NCI-H1105 treated with DMSO at 0.1 percent for 48 hours (cell line): Measurements from ENCODE around the gene IPPK.

ENCODE experiments used
- DNase-seq: peaks from one replicate; lab custom pipeline; 2025; lab: John Stamatoyannopoulos, UW

IPPK gene

GRCh38 chr9:92614763-92615461, 55.0 kb downstream of the IPPK start:
- no peak for DNase-seq

GRCh38 chr9:92614123-92614510, 55.8 kb downstream of the IPPK start:
- no peak for DNase-seq

- no peak for DNase-seq
Observed at GRCh38 chr9:92613268-92614122, 56.4 kb downstream of the IPPK start.

GRCh38 chr9:92612816-92613215, 57.1 kb downstream of the IPPK start:
- no peak for DNase-seq

GRCh38 chr9:92612292-92612691, 57.6 kb downstream of the IPPK start:
- DNase-seq = no peak

- DNase-seq = no peak
Observed at GRCh38 chr9:92611621-92612285, 58.2 kb downstream of the IPPK start.

- no peak for DNase-seq
Observed at GRCh38 chr9:92610470-92611420, 59.2 kb downstream of the IPPK start.

GRCh38 chr9:92608909-92609445, 61.0 kb downstream of the IPPK start:
- no peak for DNase-seq

- DNase-seq = no peak
Observed at GRCh38 chr9:92608241-92608908, 61.6 kb downstream of the IPPK start.

- DNase-seq = peak; percentile 67
Observed at GRCh38 chr9:92607773-92608172, 62.2 kb downstream of the IPPK start.

- DNase-seq = peak; percentile 18
Observed at GRCh38 chr9:92607088-92607487, 62.8 kb downstream of the IPPK start.

- no peak for DNase-seq
Observed at GRCh38 chr9:92605224-92605623, 64.7 kb downstream of the IPPK start.

- no peak for DNase-seq
Observed at GRCh38 chr9:92603990-92604389, 65.9 kb downstream of the IPPK start.

- no peak for DNase-seq
Observed at GRCh38 chr9:92603100-92603499, 66.8 kb downstream of the IPPK start.

GRCh38 chr9:92602413-92602812, 67.5 kb downstream of the IPPK start:
- no peak for DNase-seq

GRCh38 chr9:92601451-92601850, 68.5 kb downstream of the IPPK start:
- no peak for DNase-seq

GRCh38 chr9:92600462-92601261, 69.3 kb downstream of the IPPK start:
- DNase-seq = no peak

GRCh38 chr9:92599938-92600461, 69.9 kb downstream of the IPPK start:
- no peak for DNase-seq

GRCh38 chr9:92598382-92598781, 71.5 kb downstream of the IPPK start:
- DNase-seq = no peak

- DNase-seq = no peak
Observed at GRCh38 chr9:92595930-92596329, 74.0 kb downstream of the IPPK start.
